SK-N-SH treated with all-trans-retinoic acid at 6 μM for 48 hours (cell line): ENCODE results near the gene MDC1.

Experiments used
- CREB5 ChIP-seq: fragments of 250-450 bp; sonication (Bioruptor Pico); IDR thresholded peaks from 2 replicates; pipeline ENCODE4 v1.5.1; 2020; ENCODE audit warnings: low read depth, mild to moderate bottlenecking, moderate library complexity
- ESRRG ChIP-seq: fragments of 250-450 bp; sonication (Bioruptor Pico); IDR thresholded peaks from 2 replicates; pipeline ENCODE4 v1.6.1; 2021; ENCODE audit warnings: mild to moderate bottlenecking
- GLIS3 ChIP-seq: fragments of 250-450 bp; sonication (Bioruptor Pico); IDR thresholded peaks from 2 replicates; pipeline ENCODE4 v1.5.0; 2020; ENCODE audit warnings: mild to moderate bottlenecking, moderate library complexity
- ISL1 ChIP-seq: fragments of 250-450 bp; sonication (Bioruptor Pico); IDR thresholded peaks from 2 replicates; pipeline ENCODE4 v2.1.2; 2022; ENCODE audit warnings: mild to moderate bottlenecking, moderate library complexity
- PATZ1 ChIP-seq: fragments of 250-450 bp; sonication (Bioruptor Pico); IDR thresholded peaks from 2 replicates; pipeline ENCODE4 v1.8.0; 2020; ENCODE audit warnings: mild to moderate bottlenecking, moderate library complexity, borderline replicate concordance
- PPARA ChIP-seq: fragments of 250-450 bp; sonication (Bioruptor Pico); IDR thresholded peaks from 2 replicates; pipeline ENCODE4 v1.5.0; 2020; ENCODE audit warnings: mild to moderate bottlenecking, borderline replicate concordance
- RARB ChIP-seq: fragments of 250-450 bp; sonication (Bioruptor Pico); IDR thresholded peaks from 2 replicates; pipeline ENCODE4 v1.8.0; 2021; ENCODE audit warnings: mild to moderate bottlenecking, moderate library complexity
- TOX ChIP-seq: fragments of 250-450 bp; sonication (Bioruptor Pico); IDR thresholded peaks from 2 replicates; pipeline ENCODE4 v1.8.0; 2021; ENCODE audit warnings: mild to moderate bottlenecking, moderate library complexity, borderline replicate concordance
- ZNF565 ChIP-seq: fragments of 450-650 bp; formaldehyde crosslinking; conservative IDR thresholded peaks from 2 replicates; pipeline ENCODE4 v1.5.0; 2020; ENCODE audit warnings: low read depth, mild to moderate bottlenecking, moderate library complexity
- ZNF8 ChIP-seq: fragments of 450-650 bp; formaldehyde crosslinking; IDR thresholded peaks from 2 replicates; pipeline ENCODE4 v1.5.0; 2020; ENCODE audit warnings: mild to moderate bottlenecking, moderate library complexity

DNA sequence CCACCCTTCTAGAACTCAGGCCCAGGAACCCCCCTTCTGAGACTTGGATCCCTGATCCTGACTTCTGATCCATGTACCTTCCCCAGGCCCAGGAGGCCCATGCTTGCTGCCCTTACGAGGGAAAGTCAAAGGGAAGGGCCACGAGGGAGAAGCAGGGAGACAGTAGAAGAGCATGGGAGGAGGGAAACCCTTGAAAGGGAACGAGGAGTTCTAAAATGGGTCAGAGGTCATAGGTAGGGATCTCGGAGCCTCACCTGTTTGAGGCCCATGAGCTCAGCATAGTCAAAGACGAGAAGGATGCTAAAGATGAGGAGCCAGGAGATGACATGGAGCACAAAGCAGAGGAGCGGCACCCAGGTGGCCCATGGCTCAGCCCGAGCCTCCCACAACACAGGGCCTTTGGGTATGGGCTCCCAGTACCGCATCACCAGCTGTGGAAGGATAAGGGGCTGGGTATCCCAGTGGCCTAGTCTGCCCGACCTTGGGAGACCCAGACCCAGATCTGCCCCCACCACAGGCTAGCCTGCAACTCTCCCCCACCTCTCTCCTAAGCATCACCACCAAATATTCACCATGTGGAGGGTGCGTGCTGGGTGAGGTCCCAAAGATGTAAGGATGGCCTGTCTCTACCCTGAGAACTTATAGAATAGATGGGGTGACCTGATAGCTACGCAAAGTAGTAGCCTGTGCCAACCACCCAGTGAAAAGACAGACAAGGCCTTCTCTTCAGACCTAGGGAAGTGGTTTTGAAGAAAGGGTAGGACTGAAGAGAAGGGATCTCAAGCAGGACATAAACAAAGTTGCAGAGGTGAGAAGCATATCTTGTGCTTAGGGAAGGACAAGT, 27.8 kb downstream of the MDC1 start:
- no peak for TF ChIP-seq RARB (CRISPR knock-in tag)
- TF ChIP-seq TOX, result no peak
- no peak for TF ChIP-seq PPARA (CRISPR knock-in tag)
- TF ChIP-seq ESRRG (CRISPR knock-in tag), result no peak
- no peak for TF ChIP-seq ZNF565 (CRISPR knock-in tag)
- TF ChIP-seq ZNF8 (CRISPR knock-in tag), result no peak
- no peak for TF ChIP-seq CREB5 (CRISPR knock-in tag)
- TF ChIP-seq ISL1 (CRISPR knock-in tag), result no peak
- no peak for TF ChIP-seq PATZ1 (CRISPR knock-in tag)
- no peak for TF ChIP-seq GLIS3
